ENCODE measurements around the gene VPS13C.
"Not testable (repeated sequence)": the region's sequence is repeated elsewhere in the genome, so short reads cannot be mapped to it uniquely, and the experiment has no call there.

VPS13C gene

GRCh38 chr15:62021991-62022600 is 38.2 kb downstream of the VPS13C start:
- no peak overlapping the region for H3K4me3 ChIP-seq (ENCODE audit: low read depth, low read length)
- TF ChIP-seq CTCF (IDR thresholded peaks at IDR 0.05; ENCODE audit: low read depth, low read length): no peak

- no peak for TF ChIP-seq CTCF (IDR thresholded peaks at IDR 0.05; ENCODE audit: low read depth, low read length)
- H3K4me3 ChIP-seq (ENCODE audit: low read depth, low read length): no peak overlapping the region
These were observed 39.6 kb downstream of the VPS13C start for GRCh38 chr15:62020576-62021160.

GRCh38 chr15:62005354-62005753 is 54.9 kb downstream of the VPS13C start:
- H3K4me3 ChIP-seq (ENCODE audit: low read depth, low read length): not testable (repeated sequence)

GRCh38 chr15:61997786-61998185 is 62.5 kb downstream of the VPS13C start:
- no peak for TF ChIP-seq CTCF (IDR thresholded peaks at IDR 0.05; ENCODE audit: low read depth, low read length)

GRCh38 chr15:61996056-61996635 is 64.1 kb downstream of the VPS13C start:
- no peak overlapping the region for H3K4me3 ChIP-seq (ENCODE audit: low read depth, low read length)
- TF ChIP-seq CTCF (IDR thresholded peaks at IDR 0.05; ENCODE audit: low read depth, low read length): no peak

More at GRCh38 chr15:61997786-61998185, 62.5 kb downstream of the VPS13C start:
- no peak overlapping the region for H3K4me3 ChIP-seq (ENCODE audit: low read depth, low read length)

GRCh38 chr15:61994216-61994615 is 66.0 kb downstream of the VPS13C start:
- no peak for TF ChIP-seq CTCF (IDR thresholded peaks at IDR 0.05; ENCODE audit: low read depth, low read length)
- H3K4me3 ChIP-seq (ENCODE audit: low read depth, low read length): no peak overlapping the region

GRCh38 chr15:61992518-61992917 is 67.7 kb downstream of the VPS13C start:
- H3K4me3 ChIP-seq (ENCODE audit: low read depth, low read length): no peak overlapping the region
- TF ChIP-seq CTCF (IDR thresholded peaks at IDR 0.05; ENCODE audit: low read depth, low read length): no peak

Data from WI38 (cell line).